Stimulated activated effector memory CD8-positive, alpha-beta T cell treated with anti-CD3 and anti-CD28 coated beads, Interleukin-12 subunit alpha, Interleukin-12 subunit beta, amount 100 ng/mL, for 72 hours (primary cell): ENCODE results near the gene ACSF3.
"Not testable (repeated sequence)": the region's sequence is repeated elsewhere in the genome, so short reads cannot be mapped to it uniquely, and the experiment has no call there.

Source experiments
- ATAC-seq: fragments of 150-1000 bp; cut with Tn5 transposase; 2 replicates; pipeline ENCODE4 v1.10.0; 2021
- DNase-seq, 2 donors: peaks; one replicate each; pipeline ENCODE4 v3.0.0; 2021 to 2022; ENCODE audit warnings: low spot score in 2 of 2
- H3K27ac Mint-ChIP-seq: one replicate; pipeline ENCODE4 v1.8.0; 2022; ENCODE audit warnings: mild to moderate bottlenecking, mixed read lengths
- H3K36me3 Mint-ChIP-seq: one replicate; pipeline ENCODE4 v1.8.0; 2022; ENCODE audit warnings: mild to moderate bottlenecking, mixed read lengths
- H3K4me1 Mint-ChIP-seq: one replicate; pipeline ENCODE4 v1.8.0; 2022; ENCODE audit warnings: mixed read lengths
- H3K4me3 Mint-ChIP-seq: one replicate; pipeline ENCODE4 v1.8.0; 2022; ENCODE audit warnings: mild to moderate bottlenecking, mixed read lengths
- H3K9me3 Mint-ChIP-seq: one replicate; pipeline ENCODE4 v1.8.0; 2022; ENCODE audit warnings: mixed read lengths

The ACSF3 gene

DNA sequence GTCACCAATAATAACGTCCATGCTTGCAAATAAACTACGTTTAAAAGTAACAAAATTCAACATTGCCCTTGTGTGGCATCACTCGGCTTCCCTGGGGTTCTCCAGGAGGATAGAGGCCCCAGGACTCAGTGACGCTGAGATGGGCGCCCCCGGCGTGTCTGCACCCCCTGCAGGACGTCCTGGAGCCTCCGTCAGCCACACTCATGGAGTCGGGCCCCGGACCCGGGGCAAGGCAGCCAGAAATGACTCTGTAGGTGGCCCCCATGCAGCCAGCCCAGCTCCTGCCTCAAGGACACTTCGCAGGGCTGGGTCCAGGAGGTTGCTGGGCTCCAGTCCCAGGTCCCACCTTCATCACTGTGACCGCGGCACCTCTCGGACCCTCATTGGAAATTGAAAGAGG lies 16.6 kb upstream of the ACSF3 start:
- Mint-ChIP-seq H3K4me3 (no peak overlapping the region), H3K36me3 (peaks cover 6% of the 10 kb centered on the region), H3K4me1 (no peaks in the 10 kb centered on the region), H3K27ac (no peak overlapping the region), H3K9me3 (no peaks in the 10 kb centered on the region)
- ATAC-seq, result no peak
- no peak for DNase-seq

DNA sequence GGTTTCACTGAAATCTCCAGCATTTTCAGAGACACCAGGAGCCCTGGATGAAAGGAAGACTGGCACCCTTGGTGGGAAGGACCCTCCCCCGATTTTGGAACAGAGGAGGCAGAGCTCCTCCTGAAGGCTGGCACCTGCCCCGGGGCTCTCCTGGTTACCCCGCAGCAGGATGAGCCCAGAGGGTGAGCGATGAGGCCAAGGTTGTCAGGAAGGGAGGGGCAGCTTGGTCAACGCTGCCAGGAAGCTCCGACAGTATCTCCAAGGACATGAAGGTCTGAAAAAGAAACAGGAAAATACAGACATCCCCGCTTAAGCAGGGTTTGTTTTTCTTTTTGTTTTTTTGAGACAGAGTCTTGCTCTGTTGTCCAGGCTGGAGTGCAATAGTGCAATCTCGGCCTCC lies 15.5 kb upstream of the ACSF3 start:
- Mint-ChIP-seq H3K27ac (no peak overlapping the region), H3K36me3 (peaks cover 6% of the 10 kb centered on the region), H3K4me1 (no peaks in the 10 kb centered on the region), H3K9me3 (no peaks in the 10 kb centered on the region), H3K4me3 (no peak overlapping the region)
- DNase-seq (no peak), ATAC-seq (no peak)

DNA sequence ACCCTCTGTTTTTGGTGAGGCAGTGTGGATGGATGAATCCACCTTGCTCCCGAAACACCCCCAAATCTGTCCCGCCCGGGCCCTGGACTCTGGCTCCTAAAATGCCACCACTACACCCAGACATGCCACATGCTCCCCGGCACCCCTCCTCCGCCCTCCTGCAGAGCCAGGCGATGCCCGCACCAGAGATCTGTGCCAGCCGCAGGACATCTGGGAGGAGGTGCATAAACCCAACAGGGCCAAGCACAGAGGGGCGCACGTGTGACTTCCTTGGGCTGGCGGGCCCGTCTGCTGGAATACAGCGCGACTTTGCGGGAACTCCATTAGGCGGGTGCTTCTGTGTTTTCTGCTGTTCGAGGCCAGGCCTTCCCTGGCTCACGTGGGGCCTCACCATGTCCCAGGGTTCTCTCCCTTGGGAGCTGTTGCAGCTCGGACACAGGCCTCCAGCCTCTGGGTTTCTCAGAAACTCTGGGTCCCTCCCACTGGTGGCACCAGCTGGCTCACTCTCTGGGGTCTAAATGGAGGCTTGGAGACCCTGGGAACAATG lies 14.1 kb upstream of the ACSF3 start:
- no peaks in the 10 kb centered on the region for H3K36me3 Mint-ChIP-seq
- no peaks in the 10 kb centered on the region for H3K9me3 Mint-ChIP-seq
- no peak for ATAC-seq
- H3K4me3 Mint-ChIP-seq, result no peak overlapping the region
- DNase-seq, result no peak
- H3K27ac Mint-ChIP-seq, result no peak overlapping the region
- H3K4me1 Mint-ChIP-seq, result no peaks in the 10 kb centered on the region

DNA sequence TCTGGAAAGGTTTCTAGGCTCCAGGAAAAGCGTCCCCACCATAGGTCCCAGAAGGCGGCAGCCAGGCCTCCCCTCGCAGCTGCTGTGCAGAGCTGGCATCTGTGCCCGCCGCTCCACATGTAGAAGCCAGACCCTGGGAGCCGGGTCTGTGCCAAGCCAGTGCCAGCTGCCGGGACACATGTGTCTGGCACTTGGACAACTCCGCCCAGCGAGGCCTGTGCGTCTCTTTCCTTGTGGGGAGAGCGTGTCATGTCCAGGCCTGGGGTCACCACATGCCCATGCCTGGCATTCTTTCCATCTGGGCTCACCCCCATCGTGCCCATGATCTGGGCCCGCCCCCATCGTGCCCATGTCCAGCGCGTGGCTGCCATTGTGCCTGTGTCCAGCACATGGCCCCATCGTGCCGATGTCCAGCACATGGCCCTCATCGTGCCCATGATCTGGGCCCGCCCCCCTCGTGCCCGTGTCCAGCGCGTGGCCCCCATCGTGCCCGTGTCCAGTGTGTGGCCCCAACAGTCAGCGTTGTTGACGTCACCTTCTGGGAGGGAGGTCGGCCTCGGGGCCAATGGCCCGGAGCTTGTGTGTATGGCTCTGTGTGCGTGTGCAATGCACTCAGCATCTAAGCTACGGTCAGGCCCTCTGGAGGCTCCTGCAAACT lies 13.3 kb upstream of the ACSF3 start:
- Mint-ChIP-seq H3K9me3 (no peaks in the 10 kb centered on the region), H3K36me3 (no peaks in the 10 kb centered on the region), H3K27ac (no peak overlapping the region), H3K4me1 (no peaks in the 10 kb centered on the region), H3K4me3 (no peak overlapping the region)
- DNase-seq (no peak), ATAC-seq (no peak)

DNA sequence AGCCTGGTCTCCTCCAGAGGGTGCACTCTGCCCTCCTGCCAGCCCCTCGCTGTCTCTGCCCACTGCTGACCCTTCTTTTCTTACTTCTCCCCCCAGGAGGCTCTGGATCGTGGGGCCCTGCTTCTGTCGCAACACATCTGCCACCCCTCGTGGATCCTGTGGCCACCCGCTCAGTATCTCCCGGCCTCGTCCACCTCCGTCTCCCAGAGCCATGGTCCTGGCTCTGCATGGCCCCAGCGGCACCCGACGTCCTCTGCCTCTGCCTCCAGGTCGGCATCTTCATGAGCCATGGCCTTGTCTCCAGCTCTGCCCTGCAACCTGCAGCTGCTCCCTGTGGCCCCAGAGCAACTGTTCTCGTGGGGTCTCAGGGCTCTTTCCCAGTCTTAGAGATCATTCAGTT lies 12.1 kb upstream of the ACSF3 start:
- Mint-ChIP-seq H3K9me3 (no peaks in the 10 kb centered on the region), H3K4me3 (no peak overlapping the region), H3K4me1 (no peaks in the 10 kb centered on the region), H3K36me3 (no peaks in the 10 kb centered on the region), H3K27ac (peak overlapping the region; percentile 56)
- ATAC-seq, result no peak
- no peak for DNase-seq

DNA sequence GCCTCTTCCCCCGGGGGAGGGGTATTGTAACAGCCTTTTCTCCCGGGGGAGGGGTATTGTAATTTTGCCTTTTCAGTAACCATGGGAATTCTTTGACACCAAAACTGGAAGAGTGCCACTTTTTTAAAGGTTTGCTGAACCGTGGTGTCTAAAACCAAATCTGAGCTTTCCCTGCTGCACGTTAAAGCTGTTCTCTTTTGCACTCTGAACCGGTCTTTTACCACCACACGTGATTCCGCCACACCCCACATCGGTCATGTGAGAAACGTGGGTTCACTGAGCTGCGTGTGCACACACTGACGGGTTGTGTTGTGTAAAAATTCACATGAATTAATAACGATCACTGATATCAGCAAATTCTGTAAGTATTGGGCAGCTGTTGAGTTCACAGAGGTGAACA lies 9.2 kb upstream of the ACSF3 start:
- ATAC-seq (no peak), DNase-seq (no peak)
- H3K27ac Mint-ChIP-seq, result peak overlapping the region; percentile 10
- H3K4me1 Mint-ChIP-seq, result no peaks in the 10 kb centered on the region
- H3K4me3 Mint-ChIP-seq, result peak overlapping the region; percentile 25
- H3K9me3 Mint-ChIP-seq, result no peaks in the 10 kb centered on the region
- no peaks in the 10 kb centered on the region for H3K36me3 Mint-ChIP-seq

DNA sequence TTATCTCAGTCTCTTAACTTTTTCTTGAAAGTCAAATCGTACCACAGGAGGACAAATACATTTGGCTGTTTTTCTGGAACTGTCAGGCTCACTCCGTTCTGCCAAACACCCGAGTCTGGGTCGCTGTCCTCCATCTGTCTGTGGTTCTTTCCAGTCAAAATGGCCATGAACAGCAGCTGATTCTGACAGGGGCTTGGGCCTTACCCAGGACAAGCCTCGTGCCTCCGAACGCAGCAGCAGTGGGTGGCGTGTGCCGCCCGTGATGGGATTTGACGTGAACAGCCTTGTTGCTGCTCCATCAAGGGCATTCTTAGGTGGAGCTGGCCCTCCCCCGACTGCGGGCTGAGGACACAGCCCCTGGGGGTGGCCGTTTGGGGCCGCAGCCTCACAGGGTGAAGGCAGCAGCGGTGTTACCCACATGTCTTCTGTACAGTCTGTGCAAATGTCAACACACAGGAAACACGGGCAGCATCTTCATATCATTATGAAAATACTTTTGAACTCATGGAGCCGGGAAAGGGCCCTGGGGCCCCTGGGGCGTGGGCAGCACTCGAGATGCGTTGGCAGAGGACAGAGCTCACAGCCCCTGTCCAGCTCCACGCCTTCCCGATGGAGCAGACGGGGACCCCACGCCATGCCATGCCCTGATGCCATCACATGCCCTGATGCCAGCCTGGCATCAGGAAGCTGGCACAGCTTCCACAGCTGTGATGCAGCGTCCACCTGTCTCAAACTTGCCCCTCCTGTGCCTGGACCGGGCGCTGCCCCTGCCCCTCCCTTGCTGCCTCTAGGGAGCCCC lies 8.6 kb upstream of the ACSF3 start:
- Mint-ChIP-seq H3K4me1 (no peaks in the 10 kb centered on the region), H3K27ac (peak overlapping the region; percentile 10), H3K36me3 (no peaks in the 10 kb centered on the region), H3K4me3 (peak overlapping the region; percentile 25), H3K9me3 (no peaks in the 10 kb centered on the region)
- no peak for ATAC-seq
- no peak for DNase-seq

DNA sequence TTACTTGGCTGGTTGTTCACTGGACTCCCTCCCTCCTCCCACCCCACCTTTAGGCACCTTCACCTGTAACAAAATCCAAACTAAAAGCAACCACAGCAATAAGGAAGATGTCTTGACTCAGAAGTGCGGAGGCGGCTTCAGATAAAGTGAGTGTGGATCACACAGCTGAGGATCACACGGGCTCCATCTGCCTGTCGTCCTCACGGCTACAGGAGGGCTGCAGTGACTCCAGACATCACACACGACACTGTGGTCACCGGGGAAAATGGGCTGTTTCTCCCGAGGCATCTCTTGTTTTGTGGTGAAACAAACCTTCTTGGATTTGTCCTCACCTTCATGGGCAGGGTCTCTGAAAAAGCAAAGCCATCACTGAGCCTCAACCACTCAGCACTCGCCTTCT lies 7.9 kb upstream of the ACSF3 start:
- Mint-ChIP-seq H3K4me1 (no peaks in the 10 kb centered on the region), H3K4me3 (no peak overlapping the region), H3K9me3 (no peaks in the 10 kb centered on the region), H3K36me3 (no peaks in the 10 kb centered on the region), H3K27ac (no peak overlapping the region)
- ATAC-seq, result no peak
- DNase-seq, result no peak

DNA sequence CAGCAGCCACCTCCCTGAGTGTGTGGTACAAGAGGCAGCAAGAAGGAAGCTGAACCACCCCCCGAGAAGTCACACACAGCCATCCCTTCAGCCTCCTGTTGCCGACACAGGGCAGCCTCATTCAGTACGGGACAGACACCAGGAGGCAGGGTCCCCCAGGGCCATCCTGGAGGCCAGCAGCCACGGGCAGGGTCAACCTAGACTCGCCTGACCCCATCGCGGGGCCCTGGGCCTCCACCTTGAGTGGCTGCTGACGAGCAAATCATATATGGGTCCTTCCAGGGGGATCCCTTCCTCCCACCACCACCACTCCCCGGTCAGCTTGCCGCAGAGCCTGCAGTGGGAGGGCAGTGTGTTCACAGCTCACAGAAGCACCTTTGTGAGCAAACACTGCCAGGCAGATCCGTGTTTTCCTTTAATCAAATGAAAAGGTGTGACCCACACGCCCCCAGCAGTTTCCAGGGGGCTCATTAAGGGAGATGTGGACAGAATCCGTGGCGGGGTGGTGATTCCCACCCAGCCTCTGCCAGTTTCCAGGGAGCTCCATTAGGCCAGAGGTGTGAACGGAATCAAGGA lies 5.6 kb upstream of the ACSF3 start:
- ATAC-seq (no peak), DNase-seq (no peak)
- no peaks in the 10 kb centered on the region for H3K36me3 Mint-ChIP-seq
- no peaks in the 10 kb centered on the region for H3K9me3 Mint-ChIP-seq
- no peak overlapping the region for H3K4me3 Mint-ChIP-seq
- H3K27ac Mint-ChIP-seq, result no peak overlapping the region
- H3K4me1 Mint-ChIP-seq, result peaks cover 6% of the 10 kb centered on the region

DNA sequence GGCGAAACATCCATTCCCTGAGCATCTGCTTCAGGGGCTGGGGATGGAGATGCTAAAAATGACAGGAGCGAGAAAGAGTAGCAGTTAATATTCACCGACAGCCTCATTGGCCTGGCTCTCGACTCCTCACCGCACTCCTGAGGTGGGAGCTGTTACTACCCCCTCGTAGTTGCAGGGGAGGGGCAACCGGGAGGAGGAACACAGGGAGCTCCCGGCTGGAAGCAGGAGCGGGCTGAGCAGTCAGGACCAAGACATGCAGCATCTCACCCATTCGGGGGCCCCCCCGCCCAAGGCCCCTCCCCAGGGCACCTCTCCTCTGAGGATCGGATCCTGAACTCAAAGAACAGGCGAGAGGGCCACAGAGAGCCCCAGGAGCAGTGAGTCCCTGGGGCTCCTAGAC lies 4.5 kb upstream of the ACSF3 start:
- H3K36me3 Mint-ChIP-seq, result peaks cover 2% of the 10 kb centered on the region
- DNase-seq (no peak), ATAC-seq (no peak)
- H3K4me3 Mint-ChIP-seq, result no peak overlapping the region
- H3K27ac Mint-ChIP-seq, result no peak overlapping the region
- H3K4me1 Mint-ChIP-seq, result peaks cover 8% of the 10 kb centered on the region
- H3K9me3 Mint-ChIP-seq, result no peaks in the 10 kb centered on the region

DNA sequence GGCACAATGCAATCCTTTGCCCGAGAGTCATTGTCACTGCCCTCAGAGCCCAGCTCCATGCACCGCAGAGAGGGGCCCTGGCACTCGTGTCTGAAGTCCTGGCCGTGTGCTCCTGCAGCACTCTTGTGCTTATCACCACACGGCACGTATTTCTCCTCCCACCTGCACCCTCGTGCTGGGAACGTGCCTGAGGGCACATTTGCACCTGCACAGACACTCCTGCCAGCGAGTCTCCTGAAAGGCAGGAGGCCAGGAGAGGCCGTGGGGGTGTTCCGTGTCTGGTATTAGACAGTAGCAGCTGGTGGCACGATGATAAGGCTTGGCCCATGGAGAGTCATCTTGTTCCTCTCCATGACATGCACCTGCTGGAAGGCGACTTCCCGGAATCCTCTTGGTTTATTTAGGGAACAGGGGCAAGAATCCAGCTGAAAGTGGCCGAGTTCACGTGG lies 3.4 kb upstream of the ACSF3 start:
- Mint-ChIP-seq H3K4me3 (no peak overlapping the region), H3K27ac (no peak overlapping the region), H3K36me3 (peaks cover 6% of the 10 kb centered on the region), H3K4me1 (peaks cover 19% of the 10 kb centered on the region), H3K9me3 (no peaks in the 10 kb centered on the region)
- DNase-seq (no peak), ATAC-seq (no peak)

DNA sequence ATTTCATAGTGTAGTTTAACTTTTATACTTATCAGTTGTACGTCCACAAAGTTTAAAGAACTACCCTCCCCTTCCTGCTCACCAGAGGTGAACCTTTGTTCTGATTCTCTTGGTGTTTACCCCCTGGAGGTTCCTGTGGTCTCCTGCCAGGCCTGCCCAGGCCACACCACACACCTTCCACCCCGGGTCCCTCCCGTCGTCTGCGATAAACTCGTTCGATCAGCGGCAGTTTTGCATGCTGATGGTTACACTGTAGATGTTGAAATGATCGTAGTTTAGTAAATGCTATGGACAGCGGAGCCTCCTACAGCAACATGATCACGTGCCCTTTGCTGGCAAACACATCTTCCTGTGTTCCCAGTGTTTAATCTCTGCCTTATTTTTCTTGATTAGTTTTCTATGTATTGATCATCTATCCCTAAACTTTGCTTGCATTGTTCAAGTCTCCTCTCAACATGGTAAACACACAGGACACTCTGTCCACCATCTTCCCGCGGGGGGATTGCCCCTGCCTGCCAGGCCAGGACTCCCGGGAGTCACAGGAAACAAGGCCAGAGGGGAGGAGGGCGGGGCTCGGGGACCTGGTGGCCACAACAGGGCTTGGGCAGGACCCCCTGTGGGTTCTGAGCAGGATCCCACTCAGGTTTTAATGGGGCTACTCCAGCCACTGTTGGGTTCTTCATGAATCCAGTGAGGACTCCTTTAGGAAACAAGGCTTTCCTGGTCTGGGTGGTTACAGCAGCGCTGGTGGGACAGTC lies 2.8 kb upstream of the ACSF3 start:
- no peaks in the 10 kb centered on the region for H3K9me3 Mint-ChIP-seq
- no peak for DNase-seq
- ATAC-seq, result no peak
- no peak overlapping the region for H3K4me3 Mint-ChIP-seq
- H3K27ac Mint-ChIP-seq, result peak overlapping the region; percentile 24
- peaks cover 6% of the 10 kb centered on the region for H3K36me3 Mint-ChIP-seq
- H3K4me1 Mint-ChIP-seq, result peaks cover 25% of the 10 kb centered on the region

DNA sequence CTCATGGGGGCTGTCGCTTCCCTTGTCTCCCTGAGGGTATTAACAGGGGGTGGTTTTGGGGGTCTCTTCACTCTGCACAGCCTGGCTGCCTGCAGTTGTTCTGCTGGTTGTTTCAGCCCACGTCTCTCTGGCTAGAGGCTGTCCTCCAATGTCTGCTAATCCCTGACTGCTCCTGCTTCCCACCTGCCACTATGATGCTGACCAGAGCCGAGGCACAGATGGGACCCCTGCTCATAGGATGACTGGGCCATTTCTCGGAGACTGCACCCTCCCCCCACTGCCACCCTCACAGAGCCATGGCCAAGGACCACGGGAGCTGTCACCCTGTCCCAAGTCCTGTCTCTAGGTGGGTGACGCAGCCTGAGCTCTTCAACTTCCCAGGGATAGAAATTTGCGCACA lies 1.6 kb upstream of the ACSF3 start:
- no peaks in the 10 kb centered on the region for H3K9me3 Mint-ChIP-seq

DNA sequence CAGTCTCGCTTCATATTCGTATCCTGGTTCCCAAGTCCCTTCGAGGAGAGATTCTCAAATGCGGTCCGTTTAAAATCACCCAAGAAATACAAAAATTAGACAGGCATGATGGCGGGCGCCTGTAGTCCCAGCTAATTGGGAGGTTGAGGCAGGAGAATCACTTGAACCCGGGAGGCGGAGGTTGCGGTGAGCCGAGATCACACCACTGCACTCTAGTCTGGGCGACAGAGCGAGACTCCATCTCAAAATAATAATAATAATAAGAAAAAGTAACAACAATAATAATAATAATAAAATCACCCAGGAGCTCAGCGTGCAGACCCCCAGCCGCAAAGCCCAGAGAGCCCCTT lies 425 bp upstream of the ACSF3 start:
- H3K4me3 Mint-ChIP-seq, result peak overlapping the region; percentile 89
- not testable (repeated sequence) for ATAC-seq, H3K9me3 Mint-ChIP-seq, DNase-seq
- peaks cover 49% of the 10 kb centered on the region for H3K4me1 Mint-ChIP-seq
- peak overlapping the region; percentile 99 for H3K27ac Mint-ChIP-seq
- peaks cover 29% of the 10 kb centered on the region for H3K36me3 Mint-ChIP-seq

More for the DNA sequence above, 1.6 kb upstream of the ACSF3 start:
- DNase-seq, result no peak
- peak overlapping the region; percentile 64 for H3K27ac Mint-ChIP-seq
- no peak for ATAC-seq
- H3K4me3 Mint-ChIP-seq, result peak overlapping the region; percentile 28
- H3K36me3 Mint-ChIP-seq, result peaks cover 17% of the 10 kb centered on the region
- H3K4me1 Mint-ChIP-seq, result peaks cover 37% of the 10 kb centered on the region

DNA sequence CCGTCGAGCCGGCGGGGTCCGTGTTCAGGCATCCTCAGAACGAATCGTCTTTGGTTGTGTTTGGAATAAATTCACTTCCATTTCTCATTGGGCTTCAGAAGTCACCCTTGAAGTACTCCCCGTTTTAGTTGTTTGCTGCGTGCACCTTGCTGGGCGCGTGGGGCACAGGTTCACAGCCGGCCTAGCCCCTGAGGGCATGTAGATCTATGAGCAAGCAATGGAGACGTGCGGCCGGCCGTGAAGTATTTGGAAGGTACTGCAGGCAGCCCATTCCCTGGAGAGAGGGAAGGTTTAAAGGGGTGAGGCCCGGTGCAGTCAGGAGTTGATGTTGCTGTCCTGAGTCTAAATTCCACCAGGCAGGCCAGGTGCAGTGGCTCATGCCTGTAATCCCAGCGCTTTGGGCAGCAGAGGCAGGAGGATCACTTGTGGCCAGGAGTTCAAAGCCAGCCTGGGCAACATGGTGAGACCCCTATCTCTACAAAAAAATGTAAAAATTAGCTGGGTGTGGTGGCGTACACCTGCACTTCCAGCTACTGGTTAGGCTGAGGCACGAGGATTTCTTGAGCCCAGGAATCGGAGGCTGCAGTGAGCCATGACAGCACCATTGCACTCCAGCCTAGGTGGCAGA lies 714 bp downstream of the ACSF3 start:
- peaks cover 35% of the 10 kb centered on the region for H3K36me3 Mint-ChIP-seq
- H3K27ac Mint-ChIP-seq, result peak overlapping the region; percentile 99
- no peaks in the 10 kb centered on the region for H3K9me3 Mint-ChIP-seq
- DNase-seq (peak in 1 of 2 donors; percentile 62), ATAC-seq (no peak)
- peaks cover 60% of the 10 kb centered on the region for H3K4me1 Mint-ChIP-seq
- peak overlapping the region; percentile 89 for H3K4me3 Mint-ChIP-seq
